PC-3 (cell line): ENCODE data around the gene MPLKIP. TPM values are rescaled to one million over a fixed set of nuclear protein-coding genes. Genes with fewer than 3 reads are reported as not detected.

ENCODE experiments used
- ATAC-seq: fragments of 200-7000 bp; cut with Tn5 transposase; 2 replicates; pipeline ENCODE4 v1.9.1; 2020; ENCODE audit warnings: mild to moderate bottlenecking, moderate library complexity
- BruUV-seq: library from RNA; stranded (reverse); fragments of 400-500 nt; replicated peaks from 2 replicates; lab custom pipeline; 2021; lab: Mats Ljungman, UMichigan
- CTCF ChIA-PET: fragments of 300-600 bp; sonication (Branson Sonifier 250); formaldehyde crosslinking; loops from one replicate; lab custom pipeline; 2022; ENCODE audit warnings: antibody characterized with exemption; lab: Charles Lee
- POLR2A ChIA-PET: fragments of 300-600 bp; sonication (Branson Sonifier 250); formaldehyde crosslinking; loops from one replicate; lab custom pipeline; 2022; ENCODE audit warnings: antibody characterized with exemption; ENCODE audit not compliant: unreplicated experiment; lab: Charles Lee
- DNase-seq: peaks from one replicate; pipeline ENCODE4 v3.0.0-alpha.2; 2015
- H2AFZ ChIP-seq: fragments of 300-600 bp; sonication (generic); 2 replicates; pipeline ENCODE4 v1.6.0; 2016; ENCODE audit warnings: antibody characterized with exemption, low read length
- H3F3A ChIP-seq: fragments of 300-600 bp; sonication (generic); one replicate; pipeline ENCODE4 v1.6.0; 2017; ENCODE audit warnings: antibody characterized with exemption, low read length, control low read depth, mild to moderate bottlenecking; ENCODE audit not compliant: unreplicated experiment
- H3K27ac ChIP-seq: fragments of 300-600 bp; sonication (generic); 2 replicates; pipeline ENCODE4 v1.5.1; 2016; ENCODE audit warnings: mild to moderate bottlenecking, low read length
- H3K27me3 ChIP-seq: fragments of 300-600 bp; sonication (generic); 2 replicates; pipeline ENCODE4 v1.6.1; 2016; ENCODE audit warnings: low read length, mixed read lengths
- H3K36me3 ChIP-seq: fragments of 300-600 bp; sonication (generic); 2 replicates; pipeline ENCODE4 v1.6.1; 2016; ENCODE audit warnings: low read depth, mixed run types, low read length, mixed read lengths
- H3K4me1 ChIP-seq: fragments of 300-600 bp; sonication (generic); 2 replicates; pipeline ENCODE4 v1.5.1; 2016; ENCODE audit warnings: low read length; ENCODE audit not compliant: insufficient read depth
- H3K4me2 ChIP-seq: fragments of 300-600 bp; sonication (generic); 2 replicates; pipeline ENCODE4 v1.6.0; 2016; ENCODE audit warnings: low read length
- H3K4me3 ChIP-seq: fragments of 300-600 bp; sonication (generic); 2 replicates; pipeline ENCODE4 v1.5.1; 2016; ENCODE audit warnings: mild to moderate bottlenecking, low read length, mixed read lengths
- H3K79me2 ChIP-seq: fragments of 300-600 bp; sonication (generic); 2 replicates; pipeline ENCODE4 v1.6.1; 2017; ENCODE audit warnings: low read length, mixed read lengths
- H3K9ac ChIP-seq: fragments of 300-600 bp; sonication (generic); 2 replicates; pipeline ENCODE4 v1.6.0; 2016; ENCODE audit warnings: mild to moderate bottlenecking, low read length
- H3K9me2 ChIP-seq: fragments of 300-600 bp; sonication (generic); replicated peaks from 2 replicates; pipeline ENCODE4 v1.6.1; 2016; ENCODE audit warnings: mixed run types, low read length, mixed read lengths
- H3K9me3 ChIP-seq: fragments of 300-600 bp; sonication (generic); 2 replicates; pipeline ENCODE4 v1.6.1; 2016; ENCODE audit warnings: low read length, mixed read lengths
- H4K20me1 ChIP-seq: fragments of 300-600 bp; sonication (generic); 2 replicates; pipeline ENCODE4 v1.6.1; 2016; ENCODE audit warnings: low read length, mixed read lengths
- EZH2 ChIP-seq: fragments of 300-600 bp; sonication (generic); IDR thresholded peaks from one replicate; pipeline ENCODE4 v1.6.1; 2017; ENCODE audit warnings: antibody characterized with exemption, mild to moderate bottlenecking, low read length; ENCODE audit not compliant: unreplicated experiment
- EZH2phosphoT487 ChIP-seq: fragments of 300-600 bp; sonication (generic); IDR thresholded peaks from 2 replicates; pipeline ENCODE4 v1.6.1; 2018; ENCODE audit warnings: mild to moderate bottlenecking, antibody characterized with exemption, low read length, borderline replicate concordance
- intact Hi-C: fragments of 100-400 bp; cut with micrococcal nuclease; formaldehyde crosslinking; loops from 2 replicates; pipeline ENCODE4 v1.9.0; 2023
- total RNA-seq: library from RNA; depleted of rRNA; stranded (reverse); fragments of >200 nt; gene quantifications from 2 replicates; pipeline ENCODE4 v1.2.3, GENCODE V29; 2014
- TF ChIP-seq, protein P1 (sequence below): fragments of 300-600 bp; sonication (generic); conservative IDR thresholded peaks from 2 replicates; pipeline ENCODE4 v1.5.1; 2017; ENCODE audit warnings: antibody characterized with exemption, low read depth, mild to moderate bottlenecking, low read length

MPLKIP gene
- total RNA-seq, 1 experiment from 2014 or later: 48.7 TPM

GRCh38 chr7:40105879-40106473 lies 28.4 kb downstream of the MPLKIP start:
- CTCF ChIA-PET: no interaction called here
- Histone ChIP-seq H3K27me3 (no peaks in the 10 kb centered on the region), H3K4me3 (no peak overlapping the region), H4K20me1 (no peaks in the 10 kb centered on the region), H3F3A (no peaks in the 10 kb centered on the region), H3K9me2 (no peaks in the 10 kb centered on the region), H3K4me2 (no peak overlapping the region), H3K79me2 (no peaks in the 10 kb centered on the region), H3K9me3 (no peaks in the 10 kb centered on the region), H2AFZ (no peak overlapping the region), H3K27ac (no peak overlapping the region), H3K4me1 (no peaks in the 10 kb centered on the region), H3K36me3 (no peaks in the 10 kb centered on the region), H3K9ac (no peak overlapping the region)
- no peak for ATAC-seq
- no peak for TF ChIP-seq EZH2
- TF ChIP-seq, protein P1, sequence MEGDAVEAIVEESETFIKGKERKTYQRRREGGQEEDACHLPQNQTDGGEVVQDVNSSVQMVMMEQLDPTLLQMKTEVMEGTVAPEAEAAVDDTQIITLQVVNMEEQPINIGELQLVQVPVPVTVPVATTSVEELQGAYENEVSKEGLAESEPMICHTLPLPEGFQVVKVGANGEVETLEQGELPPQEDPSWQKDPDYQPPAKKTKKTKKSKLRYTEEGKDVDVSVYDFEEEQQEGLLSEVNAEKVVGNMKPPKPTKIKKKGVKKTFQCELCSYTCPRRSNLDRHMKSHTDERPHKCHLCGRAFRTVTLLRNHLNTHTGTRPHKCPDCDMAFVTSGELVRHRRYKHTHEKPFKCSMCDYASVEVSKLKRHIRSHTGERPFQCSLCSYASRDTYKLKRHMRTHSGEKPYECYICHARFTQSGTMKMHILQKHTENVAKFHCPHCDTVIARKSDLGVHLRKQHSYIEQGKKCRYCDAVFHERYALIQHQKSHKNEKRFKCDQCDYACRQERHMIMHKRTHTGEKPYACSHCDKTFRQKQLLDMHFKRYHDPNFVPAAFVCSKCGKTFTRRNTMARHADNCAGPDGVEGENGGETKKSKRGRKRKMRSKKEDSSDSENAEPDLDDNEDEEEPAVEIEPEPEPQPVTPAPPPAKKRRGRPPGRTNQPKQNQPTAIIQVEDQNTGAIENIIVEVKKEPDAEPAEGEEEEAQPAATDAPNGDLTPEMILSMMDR: no peak
- no peak for DNase-seq
- intact Hi-C loops: no loop called here
- BruUV-seq: no TSS peak
- POLR2A ChIA-PET: no interaction called here

- Histone ChIP-seq H4K20me1 (no peaks in the 10 kb centered on the region), H3K27me3 (no peaks in the 10 kb centered on the region), H3K9me3 (no peaks in the 10 kb centered on the region), H3K4me2 (no peak overlapping the region), H3K4me3 (no peak overlapping the region), H3K9ac (no peak overlapping the region), H3K79me2 (no peaks in the 10 kb centered on the region), H3K27ac (no peak overlapping the region), H3K4me1 (no peaks in the 10 kb centered on the region), H3K36me3 (no peaks in the 10 kb centered on the region), H3F3A (no peaks in the 10 kb centered on the region), H2AFZ (no peak overlapping the region), H3K9me2 (no peaks in the 10 kb centered on the region)
- intact Hi-C loops: no loop called here
- BruUV-seq: no TSS peak
- no peak for DNase-seq
- no peak for ATAC-seq
- ChIA-PET CTCF (no interaction called here), POLR2A (no interaction called here)
- TF ChIP-seq, protein P1: no peak
- TF ChIP-seq EZH2 (no peak), EZH2phosphoT487 (no peak)
These were observed 31.5 kb downstream of the MPLKIP start for GRCh38 chr7:40102897-40103296.

DNA sequence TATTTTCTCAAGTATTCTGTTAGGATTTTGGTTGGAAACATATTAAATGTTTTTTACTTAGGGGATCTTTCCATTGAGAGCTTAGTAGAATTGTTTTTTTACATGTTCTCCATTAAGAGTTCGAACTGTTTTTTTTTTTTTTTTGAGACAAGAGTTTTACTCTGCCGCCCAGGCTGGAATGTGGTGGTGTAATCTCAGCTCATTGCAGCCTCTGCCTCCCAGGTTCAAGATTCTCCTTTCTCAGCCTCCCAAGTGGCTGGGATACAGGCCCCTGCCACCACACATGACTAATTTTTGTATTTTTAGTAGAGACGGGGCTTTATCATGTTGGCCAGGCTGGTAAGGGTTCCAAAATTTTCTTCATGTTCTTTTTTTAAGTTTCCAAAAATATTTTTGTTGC lies 33.2 kb downstream of the MPLKIP start:
- Histone ChIP-seq H3K36me3 (no peaks in the 10 kb centered on the region), H3K27ac (no peak overlapping the region), H3K27me3 (no peaks in the 10 kb centered on the region), H4K20me1 (no peaks in the 10 kb centered on the region), H3K4me2 (no peak overlapping the region), H3K9me2 (no peaks in the 10 kb centered on the region), H3F3A (no peaks in the 10 kb centered on the region), H2AFZ (no peak overlapping the region), H3K9ac (no peak overlapping the region), H3K79me2 (no peaks in the 10 kb centered on the region), H3K4me3 (no peak overlapping the region), H3K4me1 (no peaks in the 10 kb centered on the region), H3K9me3 (no peaks in the 10 kb centered on the region)
- intact Hi-C loops: no loop called here
- no peak for ATAC-seq
- ChIA-PET POLR2A (no interaction called here), CTCF (no interaction called here)
- TF ChIP-seq EZH2phosphoT487 (no peak), EZH2 (no peak)
- TF ChIP-seq, protein P1: no peak
- no TSS peak for BruUV-seq
- DNase-seq: no peak
